Measurements from ENCODE around the gene KCNC1.

The KCNC1 gene

GRCh38 chr11:17831883-17832282 is 97.3 kb downstream of the KCNC1 start:
- no peak for DNase-seq

Data from cerebellar nuclear complex (tissue), 1 donor.